KMS-11 (cell line): ENCODE results near the gene KHDC1.
"Not testable (repeated sequence)": the region's sequence is repeated elsewhere in the genome, so short reads cannot be mapped to it uniquely, and the experiment has no call there.

Source experiments
- H2AFZ ChIP-seq: fragments of 200-600 bp; sonication (generic); 2 replicates; pipeline ENCODE4 v1.6.1; 2016; ENCODE audit warnings: antibody characterized with exemption, mixed run types, low read depth
- H3K27ac ChIP-seq: fragments of 200-600 bp; sonication (generic); 2 replicates; pipeline ENCODE4 v1.6.1; 2016; ENCODE audit warnings: mild to moderate bottlenecking, mixed run types
- H3K27me3 ChIP-seq: fragments of 200-600 bp; sonication (generic); 2 replicates; pipeline ENCODE4 v1.6.1; 2017; ENCODE audit warnings: mild to moderate bottlenecking, low read depth, mixed run types, moderate library complexity; ENCODE audit not compliant: insufficient read depth
- H3K36me3 ChIP-seq: fragments of 200-600 bp; sonication (generic); 2 replicates; pipeline ENCODE4 v1.6.1; 2017; ENCODE audit warnings: mild to moderate bottlenecking, mixed run types; ENCODE audit not compliant: insufficient read depth
- H3K4me1 ChIP-seq: fragments of 200-600 bp; sonication (generic); 2 replicates; pipeline ENCODE4 v1.6.1; 2016; ENCODE audit warnings: mild to moderate bottlenecking, low read depth, mixed run types; ENCODE audit not compliant: poor library complexity, severe bottlenecking
- H3K4me2 ChIP-seq: fragments of 200-600 bp; sonication (generic); 2 replicates; pipeline ENCODE4 v1.7.0; 2016; ENCODE audit warnings: mild to moderate bottlenecking, mixed run types
- H3K4me3 ChIP-seq: fragments of 200-600 bp; sonication (generic); IDR thresholded peaks from 2 replicates; pipeline ENCODE4 v1.6.1; 2017; ENCODE audit warnings: low read depth, low read length, mixed read lengths; ENCODE audit not compliant: insufficient read depth
- H3K79me2 ChIP-seq: fragments of 200-600 bp; sonication (generic); 2 replicates; pipeline ENCODE4 v1.6.1; 2016; ENCODE audit warnings: low read depth, mixed run types; ENCODE audit not compliant: insufficient read depth
- H3K9ac ChIP-seq: fragments of 200-600 bp; sonication (generic); 2 replicates; pipeline ENCODE4 v1.6.1; 2016; ENCODE audit warnings: mild to moderate bottlenecking, mixed run types
- H4K20me1 ChIP-seq: fragments of 200-600 bp; sonication (generic); 2 replicates; pipeline ENCODE4 v1.6.1; 2016; ENCODE audit warnings: mild to moderate bottlenecking, mixed run types; ENCODE audit not compliant: insufficient read depth
- CTCF ChIP-seq: fragments of 200-600 bp; sonication (generic); conservative IDR thresholded peaks from 2 replicates; pipeline ENCODE4 v1.6.1; 2017; ENCODE audit warnings: low read depth, mild to moderate bottlenecking, antibody characterized with exemption, low read length, moderate library complexity, mixed read lengths

The KHDC1 gene

GRCh38 chr6:73282871-73283270 lies 19.9 kb upstream of the KHDC1 start:
- no peaks in the 10 kb centered on the region for H3K36me3 ChIP-seq
- H3K4me1 ChIP-seq, result peaks cover 24% of the 10 kb centered on the region
- no peaks in the 10 kb centered on the region for H3K27me3 ChIP-seq
- H3K79me2 ChIP-seq, result 0 out of 2 replicates have a peak, but pooled peaks cover 3% of the 10 kb centered on the region
- no peaks in the 10 kb centered on the region for H4K20me1 ChIP-seq
- no peak for TF ChIP-seq CTCF
- no peak overlapping the region for H3K4me2 ChIP-seq
- no peak overlapping the region for H3K27ac ChIP-seq
- no peak overlapping the region for H3K9ac ChIP-seq
- no peak overlapping the region for H3K4me3 ChIP-seq
- H2AFZ ChIP-seq, result no peak overlapping the region

- peak overlapping the region; percentile 31; the same call in 1 of the 2 replicates for H3K4me2 ChIP-seq
- not testable (repeated sequence) for H3K9ac ChIP-seq, H3K79me2 ChIP-seq, H3K27me3 ChIP-seq, H2AFZ ChIP-seq, H3K4me3 ChIP-seq, H4K20me1 ChIP-seq, H3K36me3 ChIP-seq
- peak overlapping the region; percentile 48; the same call in 1 of the 2 replicates for H3K27ac ChIP-seq
- H3K4me1 ChIP-seq, result peaks cover 24% of the 10 kb centered on the region
Observed at GRCh38 chr6:73281684-73282083, 18.7 kb upstream of the KHDC1 start.

- not testable (repeated sequence) for H3K4me3 ChIP-seq, H3K27me3 ChIP-seq, H3K27ac ChIP-seq, H3K4me2 ChIP-seq, H3K9ac ChIP-seq, H4K20me1 ChIP-seq, H2AFZ ChIP-seq, H3K79me2 ChIP-seq, H3K4me1 ChIP-seq, H3K36me3 ChIP-seq
Observed at GRCh38 chr6:73269296-73269695, 6.3 kb upstream of the KHDC1 start.

- not testable (repeated sequence) for H3K4me2 ChIP-seq, H3K27me3 ChIP-seq, H3K4me3 ChIP-seq, H3K27ac ChIP-seq, H3K4me1 ChIP-seq, H3K79me2 ChIP-seq, H3K9ac ChIP-seq, H3K36me3 ChIP-seq, H2AFZ ChIP-seq, H4K20me1 ChIP-seq
Observed at GRCh38 chr6:73268896-73269295, 5.9 kb upstream of the KHDC1 start.

GRCh38 chr6:73264446-73264845 lies 1.4 kb upstream of the KHDC1 start:
- TF ChIP-seq CTCF, result no peak
- no peak overlapping the region for H3K27ac ChIP-seq
- H3K4me3 ChIP-seq, result no peak overlapping the region
- no peaks in the 10 kb centered on the region for H3K79me2 ChIP-seq
- peaks cover 8% of the 10 kb centered on the region for H3K4me1 ChIP-seq
- no peaks in the 10 kb centered on the region for H4K20me1 ChIP-seq
- no peaks in the 10 kb centered on the region for H3K36me3 ChIP-seq
- no peak overlapping the region for H3K9ac ChIP-seq
- no peak overlapping the region for H2AFZ ChIP-seq
- no peaks in the 10 kb centered on the region for H3K27me3 ChIP-seq
- H3K4me2 ChIP-seq, result peak overlapping the region; percentile 79; the same call in 1 of the 2 replicates

- H3K9ac ChIP-seq, result peak overlapping the region; percentile 61
- H3K36me3 ChIP-seq, result no peaks in the 10 kb centered on the region
- no peak overlapping the region for H3K27ac ChIP-seq
- H3K4me1 ChIP-seq, result peaks cover 8% of the 10 kb centered on the region
- no peaks in the 10 kb centered on the region for H3K79me2 ChIP-seq
- H3K27me3 ChIP-seq, result no peaks in the 10 kb centered on the region
- TF ChIP-seq CTCF, result no peak
- no peak overlapping the region for H3K4me3 ChIP-seq
- peak overlapping the region; percentile 79 for H2AFZ ChIP-seq
- H4K20me1 ChIP-seq, result no peaks in the 10 kb centered on the region
- peak overlapping the region; percentile 79 for H3K4me2 ChIP-seq
Observed at GRCh38 chr6:73263570-73263909, 544 bp upstream of the KHDC1 start.
